HG03095 (cell line): ENCODE data around the gene COMT.

Experiments used
- ATAC-seq: cut with Tn5 transposase; IDR thresholded peaks from one replicate; pipeline ENCODE4 v1.9.1; 2021; ENCODE audit warnings: moderate library complexity; ENCODE audit not compliant: unreplicated experiment

COMT gene

GRCh38 chr22:19955241-19956128 lies 13.9 kb downstream of the COMT start:
- ATAC-seq = no peak

GRCh38 chr22:19957445-19957844 lies 15.9 kb downstream of the COMT start:
- no peak for ATAC-seq

- ATAC-seq = no peak
Measured at GRCh38 chr22:19958083-19959042, 16.8 kb downstream of the COMT start.

- no peak for ATAC-seq
Measured at GRCh38 chr22:19959043-19959586, 17.5 kb downstream of the COMT start.

- ATAC-seq = no peak
Measured at GRCh38 chr22:19959587-19960490, 18.3 kb downstream of the COMT start.

- ATAC-seq = no peak
Measured at GRCh38 chr22:19960491-19961200, 19.1 kb downstream of the COMT start.

- ATAC-seq = no peak
Measured at GRCh38 chr22:19961201-19961580, 19.6 kb downstream of the COMT start.

GRCh38 chr22:19961868-19962245 lies 20.3 kb downstream of the COMT start:
- ATAC-seq = no peak

GRCh38 chr22:19962246-19962908 lies 20.8 kb downstream of the COMT start:
- no peak for ATAC-seq

- no peak for ATAC-seq
Measured at GRCh38 chr22:19962909-19963806, 21.6 kb downstream of the COMT start.

GRCh38 chr22:19963863-19964642 lies 22.5 kb downstream of the COMT start:
- ATAC-seq = no peak

GRCh38 chr22:19964701-19965386 lies 23.3 kb downstream of the COMT start:
- ATAC-seq = no peak

- ATAC-seq = no peak
Measured at GRCh38 chr22:19965771-19966709, 24.5 kb downstream of the COMT start.

GRCh38 chr22:19966908-19967750 lies 25.6 kb downstream of the COMT start:
- no peak for ATAC-seq
